SK-N-SH (cell line): Measurements from ENCODE around the gene POSTN. TPM values are rescaled to one million over a fixed set of nuclear protein-coding genes. Genes with fewer than 3 reads are reported as not detected.

ENCODE experiments used
- CTCF ChIA-PET: fragments of 300-600, 350-600 bp; formaldehyde crosslinking; extraction: SDS; loops from one replicate; lab custom pipeline; 2021; lab: Yijun Ruan, JAX
- POLR2A ChIA-PET: fragments of 350-600 bp; sonication (Branson Sonifier 250); formaldehyde crosslinking; extraction: SDS; loops from one replicate; lab custom pipeline; 2020; ENCODE audit warnings: antibody characterized with exemption, inconsistent platforms; lab: Yijun Ruan, JAX
- DNase-seq: peaks from one replicate; pipeline ENCODE4 v3.0.0; 2012
- H2AFZ ChIP-seq: fragments of 200-600 bp; sonication (generic); 2 replicates; pipeline ENCODE4 v1.8.1; 2016; ENCODE audit warnings: antibody characterized with exemption, mild to moderate bottlenecking, low read depth
- H3F3A ChIP-seq: fragments of 200-600 bp; sonication (generic); replicated peaks from 2 replicates; pipeline ENCODE3; 2016; ENCODE audit warnings: antibody characterized with exemption, mild to moderate bottlenecking; ENCODE audit not compliant: insufficient read depth
- H3K27ac ChIP-seq, 2 experiments: fragments of 200-500 bp in 1 of 2; fragments of 200-600 bp in 1 of 2; sonication (Bioruptor generic) in 1 of 2; sonication (generic), shearing (Covaris generic) in 1 of 2; 2 replicates each; pipeline versions ENCODE4 v1.5.1 to v1.6.1; 2014 to 2016; ENCODE audit warnings: low read depth in 2 of 2, inconsistent platforms in 1 of 2, low read length in 1 of 2, mild to moderate bottlenecking in 1 of 2, mixed read lengths in 1 of 2
- H3K27me3 ChIP-seq: fragments of 200-600 bp; sonication (generic), shearing (Covaris generic); 2 replicates; pipeline ENCODE4 v1.6.1; 2016; ENCODE audit warnings: mixed run types; ENCODE audit not compliant: insufficient read depth
- H3K36me3 ChIP-seq, 2 experiments: fragments of 200-500 bp in 1 of 2; fragments of 200-600 bp in 1 of 2; sonication (Bioruptor generic) in 1 of 2; sonication (generic) in 1 of 2; replicated peaks in 1 of 2; 2 replicates each; pipeline versions ENCODE3 to v1.5.1; 2014 to 2016; ENCODE audit warnings: low read length in 1 of 2, mild to moderate bottlenecking in 1 of 2; ENCODE audit not compliant: insufficient read depth in 2 of 2, control insufficient read depth in 1 of 2
- H3K4me1 ChIP-seq, 2 experiments: fragments of 200-500 bp in 1 of 2; fragments of 200-600 bp in 1 of 2; sonication (Bioruptor generic) in 1 of 2; sonication (generic), shearing (Covaris generic) in 1 of 2; 2 replicates each; pipeline versions ENCODE4 v1.5.1 to v1.6.1; 2014 to 2016; ENCODE audit warnings: low read depth in 1 of 2, low read length in 1 of 2, mixed run types in 1 of 2; ENCODE audit not compliant: insufficient read depth in 2 of 2, control insufficient read depth in 1 of 2
- H3K4me2 ChIP-seq: fragments of 200-600 bp; sonication (generic), shearing (Covaris generic); 2 replicates; pipeline ENCODE4 v1.6.1; 2017; ENCODE audit warnings: mixed run types
- H3K4me3 ChIP-seq, 2 experiments: fragments of 200-500 bp in 1 of 2; fragments of 200-600 bp in 1 of 2; sonication (Bioruptor generic) in 1 of 2; sonication (generic), shearing (Covaris generic) in 1 of 2; 2 replicates each; pipeline versions ENCODE4 v1.5.1 to v1.8.1; 2014 to 2016; ENCODE audit warnings: low read depth in 2 of 2, inconsistent platforms in 1 of 2, low read length in 1 of 2, mild to moderate bottlenecking in 1 of 2, mixed read lengths in 1 of 2, moderate library complexity in 1 of 2
- H3K79me2 ChIP-seq: fragments of 200-600 bp; sonication (generic); 2 replicates; pipeline ENCODE4 v1.8.1; 2017; ENCODE audit warnings: mild to moderate bottlenecking; ENCODE audit not compliant: insufficient read depth
- H3K9ac ChIP-seq: fragments of 200-600 bp; sonication (generic); 2 replicates; pipeline ENCODE4 v1.6.1; 2017; ENCODE audit warnings: mixed run types
- H3K9me2 ChIP-seq: fragments of 200-600 bp; sonication (generic); 2 replicates; pipeline ENCODE4 v1.6.1; 2017; ENCODE audit warnings: mixed run types
- H3K9me3 ChIP-seq: fragments of 200-600 bp; sonication (generic); 2 replicates; pipeline ENCODE4 v1.6.1; 2017; ENCODE audit warnings: mixed run types, mild to moderate bottlenecking, moderate library complexity
- H4K20me1 ChIP-seq: fragments of 200-600 bp; sonication (generic); 2 replicates; pipeline ENCODE4 v1.6.1; 2017; ENCODE audit warnings: mild to moderate bottlenecking, mixed run types; ENCODE audit not compliant: insufficient read depth
- CTCF ChIP-seq: fragments of 200-600 bp; sonication (generic); IDR thresholded peaks from 2 replicates; pipeline ENCODE4 v1.6.1; 2017; ENCODE audit warnings: antibody characterized with exemption, mild to moderate bottlenecking, moderate library complexity
- ELF1 ChIP-seq: IDR thresholded peaks from 2 replicates; pipeline ENCODE4 v1.4.0; 2012
- EZH2phosphoT487 ChIP-seq: fragments of 200-600 bp; sonication (generic); IDR thresholded peaks from 2 replicates; pipeline ENCODE4 v1.6.1; 2017; ENCODE audit warnings: low read depth, mixed run types, mild to moderate bottlenecking, antibody characterized with exemption, moderate library complexity, borderline replicate concordance
- FOXJ3 ChIP-seq: sonication (generic); formaldehyde crosslinking; IDR thresholded peaks from 2 replicates; pipeline ENCODE4 v1.5.1; 2020; ENCODE audit warnings: mild to moderate bottlenecking, missing genetic modification reagents
- FOXM1 ChIP-seq: IDR thresholded peaks from 2 replicates; pipeline ENCODE4 v1.4.0; 2012; ENCODE audit warnings: low read depth, mild to moderate bottlenecking
- GABPA ChIP-seq: IDR thresholded peaks from 2 replicates; pipeline ENCODE4 v1.4.0; 2012; ENCODE audit warnings: low read depth, mild to moderate bottlenecking
- JUND ChIP-seq: IDR thresholded peaks from 2 replicates; pipeline ENCODE4 v1.4.0; 2012
- MAX ChIP-seq: IDR thresholded peaks from 2 replicates; pipeline ENCODE4 v1.4.0; 2012; ENCODE audit warnings: low read depth
- MEF2A ChIP-seq: IDR thresholded peaks from 2 replicates; pipeline ENCODE4 v1.4.0; 2012; ENCODE audit warnings: low read depth, borderline replicate concordance
- NRF1 ChIP-seq: IDR thresholded peaks from 2 replicates; pipeline ENCODE4 v1.6.1; 2012; ENCODE audit warnings: low read depth, mild to moderate bottlenecking, low read length
- POLR2AphosphoS5 ChIP-seq: IDR thresholded peaks from 2 replicates; pipeline ENCODE4 v1.6.1; 2012; ENCODE audit warnings: low read depth, low read length
- RFX5 ChIP-seq: IDR thresholded peaks from 2 replicates; pipeline ENCODE4 v1.6.1; 2012; ENCODE audit warnings: mild to moderate bottlenecking, improper control_type of control experiment, low read length
- SIN3A ChIP-seq: IDR thresholded peaks from 2 replicates; pipeline ENCODE4 v1.6.1; 2012; ENCODE audit warnings: low read depth, mild to moderate bottlenecking, low read length, moderate library complexity, borderline replicate concordance
- TAF1 ChIP-seq: IDR thresholded peaks from 2 replicates; pipeline ENCODE4 v1.6.1; 2012; ENCODE audit warnings: low read depth, mild to moderate bottlenecking, low read length, moderate library complexity, borderline replicate concordance
- TCF12 ChIP-seq: IDR thresholded peaks from 2 replicates; pipeline ENCODE4 v1.4.0; 2012
- TEAD4 ChIP-seq: IDR thresholded peaks from 2 replicates; pipeline ENCODE4 v1.4.0; 2012; ENCODE audit warnings: mild to moderate bottlenecking, borderline replicate concordance; ENCODE audit not compliant: insufficient read depth
- ZBTB33 ChIP-seq: IDR thresholded peaks from 2 replicates; pipeline ENCODE4 v1.4.0; 2012; ENCODE audit warnings: low read depth, borderline replicate concordance
- WGBS: methylation state at CpG from one replicate; pipeline ENCODE4 v1.1.6; 2017; ENCODE audit warnings: low lambda C conversion rate; 5-methylcytosine and 5-hydroxymethylcytosine counted together
- polyA plus RNA-seq, 3 experiments: library from polyadenylated mRNA; depleted of rRNA; stranded (reverse); fragments of >200 nt; gene quantifications; 2 replicates each; pipeline ENCODE4 v1.2.3, GENCODE V29; 2012

POSTN gene
- polyA plus RNA-seq, 1 of the 3 experiments (the other 2 are of a cell fraction): 577 TPM

GRCh38 chr13:37596805-37597204, 1.8 kb downstream of the POSTN start:
- H3K9ac ChIP-seq: peak overlapping the region; percentile 76; the same call in 1 of the 2 replicates
- peaks cover 0 to 4% of the 10 kb centered on the region in 2 experiments; a peak in 2 of 4 replicates for H3K4me1 ChIP-seq
- H3K4me2 ChIP-seq: peak overlapping the region; percentile 56; the same call in 1 of the 2 replicates
- peaks cover 86% of the 10 kb centered on the region for H3K79me2 ChIP-seq
- no peaks in the 10 kb centered on the region for H3K9me3 ChIP-seq
- no peak for DNase-seq
- no peaks in the 10 kb centered on the region for H3K9me2 ChIP-seq
- H3K27ac ChIP-seq: peak overlapping the region; percentile 64 to 71; a peak in 3 of 4 replicates
- peak overlapping the region; percentile 55 to 63; a peak in 3 of 4 replicates for H3K4me3 ChIP-seq
- ChIA-PET CTCF (no interaction called here), POLR2A (no interaction called here)
- TF ChIP-seq FOXJ3 (CRISPR knock-in tag) (no peak), FOXM1 (no peak), TCF12 (no peak), GABPA (no peak), SIN3A (no peak), JUND (no peak), EZH2phosphoT487 (no peak), ZBTB33 (no peak), ELF1 (no peak), CTCF (no peak), NRF1 (no peak), TAF1 (no peak)
- H3K36me3 ChIP-seq: peaks cover 0 to 42% of the 10 kb centered on the region in 2 experiments
- WGBS: 17% methylated on average over 3 of the region's 3 CpGs
- H4K20me1 ChIP-seq: no peaks in the 10 kb centered on the region; the same call in 1 of the 2 replicates
- peaks cover 43% of the 10 kb centered on the region for H3F3A ChIP-seq
- H2AFZ ChIP-seq: no peak overlapping the region
- no peaks in the 10 kb centered on the region for H3K27me3 ChIP-seq

GRCh38 chr13:37595162-37595561, 3.4 kb downstream of the POSTN start:
- Histone ChIP-seq H3K79me2 (peaks cover 90% of the 10 kb centered on the region), H3K4me3 (peak overlapping the region; percentile 22 to 63; a peak in 3 of 4 replicates), H3K4me2 (peak overlapping the region; percentile 56; the same call in 1 of the 2 replicates), H4K20me1 (no peaks in the 10 kb centered on the region; the same call in 1 of the 2 replicates), H3F3A (peaks cover 50% of the 10 kb centered on the region), H2AFZ (no peak overlapping the region), H3K27ac (peak overlapping the region; percentile 50 to 64; a peak in 3 of 4 replicates), H3K27me3 (no peaks in the 10 kb centered on the region), H3K36me3 (peaks cover 10 to 56% of the 10 kb centered on the region in 2 experiments), H3K9ac (peak overlapping the region; percentile 76; the same call in 1 of the 2 replicates), H3K9me2 (no peaks in the 10 kb centered on the region), H3K9me3 (no peaks in the 10 kb centered on the region), H3K4me1 (no peaks in the 10 kb centered on the region; a peak in 1 of 4 replicates)
- DNase-seq: no peak
- TF ChIP-seq NRF1 (no peak), POLR2AphosphoS5 (no peak), RFX5 (no peak), ZBTB33 (no peak), JUND (no peak), TEAD4 (no peak), MEF2A (no peak), ELF1 (no peak), MAX (no peak), SIN3A (no peak), CTCF (no peak)
- ChIA-PET POLR2A (no interaction called here), CTCF (no interaction called here)
